OCI-LY7 (cell line): Measurements from ENCODE around the gene AURKAIP1.

Experiments used
- EZH2phosphoT487 ChIP-seq: fragments of 200-600 bp; sonication (generic); IDR thresholded peaks from 2 replicates; pipeline ENCODE4 v1.6.1; 2018; ENCODE audit warnings: low read depth, borderline replicate concordance, mild to moderate bottlenecking, mixed run types, antibody characterized with exemption, low read length, moderate library complexity, mixed read lengths
- TF ChIP-seq, protein P1 (sequence below): fragments of 200-600 bp; sonication (generic); conservative IDR thresholded peaks from 2 replicates; pipeline ENCODE4 v1.5.1; 2014; ENCODE audit warnings: mild to moderate bottlenecking, antibody characterized with exemption, low read length, moderate library complexity, mixed read lengths

DNA sequence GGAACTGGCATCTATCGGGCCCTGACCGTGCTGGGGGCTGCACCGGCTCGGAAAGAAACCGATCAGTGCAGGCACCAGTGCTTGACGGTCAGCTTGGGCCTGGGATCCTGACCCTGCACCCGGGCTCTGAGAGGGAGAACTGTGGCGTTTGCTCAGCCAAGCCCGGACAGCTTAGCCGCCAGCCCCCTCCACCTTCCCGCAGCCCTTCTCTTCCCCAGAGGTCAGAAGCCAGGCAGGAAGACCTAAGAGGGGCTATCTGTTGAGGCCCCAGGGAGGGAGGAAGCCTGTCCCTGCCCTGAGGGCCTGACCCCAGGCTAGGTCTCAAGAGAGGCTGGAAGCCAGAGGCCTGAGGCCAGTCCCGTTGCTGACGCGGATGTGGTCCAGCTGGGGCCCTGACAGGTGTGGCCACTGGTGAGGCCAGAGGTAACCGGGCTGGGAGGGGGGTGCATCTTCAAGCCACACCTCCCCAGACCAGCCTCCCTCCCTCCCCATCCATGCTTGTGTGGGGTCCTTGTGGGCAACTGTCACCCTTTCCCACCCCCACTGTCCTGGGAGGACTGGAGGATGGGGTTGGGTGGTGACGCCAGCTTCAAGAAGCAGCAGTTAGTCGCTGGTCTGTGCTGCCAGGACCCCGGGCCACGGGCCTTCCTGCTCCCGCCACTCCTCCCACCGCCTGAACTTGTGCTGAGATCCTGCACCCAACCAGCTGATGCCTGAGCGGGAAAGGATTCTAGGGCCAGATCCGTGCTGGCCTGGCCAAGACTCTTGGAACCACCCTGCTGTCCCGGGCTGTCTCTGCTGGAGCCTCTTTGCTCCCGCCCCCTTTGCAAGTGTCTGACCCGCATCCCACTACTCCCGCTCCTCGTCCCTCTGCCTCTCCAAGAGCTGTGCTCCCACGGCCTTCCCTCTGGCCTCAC is 23.2 kb downstream of the AURKAIP1 start:
- TF ChIP-seq, protein P1, sequence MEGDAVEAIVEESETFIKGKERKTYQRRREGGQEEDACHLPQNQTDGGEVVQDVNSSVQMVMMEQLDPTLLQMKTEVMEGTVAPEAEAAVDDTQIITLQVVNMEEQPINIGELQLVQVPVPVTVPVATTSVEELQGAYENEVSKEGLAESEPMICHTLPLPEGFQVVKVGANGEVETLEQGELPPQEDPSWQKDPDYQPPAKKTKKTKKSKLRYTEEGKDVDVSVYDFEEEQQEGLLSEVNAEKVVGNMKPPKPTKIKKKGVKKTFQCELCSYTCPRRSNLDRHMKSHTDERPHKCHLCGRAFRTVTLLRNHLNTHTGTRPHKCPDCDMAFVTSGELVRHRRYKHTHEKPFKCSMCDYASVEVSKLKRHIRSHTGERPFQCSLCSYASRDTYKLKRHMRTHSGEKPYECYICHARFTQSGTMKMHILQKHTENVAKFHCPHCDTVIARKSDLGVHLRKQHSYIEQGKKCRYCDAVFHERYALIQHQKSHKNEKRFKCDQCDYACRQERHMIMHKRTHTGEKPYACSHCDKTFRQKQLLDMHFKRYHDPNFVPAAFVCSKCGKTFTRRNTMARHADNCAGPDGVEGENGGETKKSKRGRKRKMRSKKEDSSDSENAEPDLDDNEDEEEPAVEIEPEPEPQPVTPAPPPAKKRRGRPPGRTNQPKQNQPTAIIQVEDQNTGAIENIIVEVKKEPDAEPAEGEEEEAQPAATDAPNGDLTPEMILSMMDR = no peak
- no peak for TF ChIP-seq EZH2phosphoT487
